ENCODE measurements around the gene TNFSF13B. TPM values are rescaled to one million over a fixed set of nuclear protein-coding genes. Genes with fewer than 3 reads are reported as not detected.

TNFSF13B gene
- total and polyA plus RNA-seq, 4 donors: 1.8 to 11.6 (median 4.6) TPM

GRCh38 chr13:108350579-108350978, 81.1 kb downstream of the TNFSF13B start:
- Histone ChIP-seq H3K9ac (ENCODE audit: low read depth in 1 of 2, low read length in 2 of 2) (no peak overlapping the region), H3K4me1 (ENCODE audit: control insufficient read depth in 4 of 4, insufficient read depth in 4 of 4, low read length in 3 of 4) (peaks cover 0 to 1% (median 0%) of the 10 kb centered on the region in 4 donors), H3K36me3 (ENCODE audit: control insufficient read depth in 4 of 4, insufficient read depth in 3 of 4, low read depth in 1 of 4, low read length in 3 of 4) (no peaks in the 10 kb centered on the region), H3K4me3 (ENCODE audit: low read depth in 1 of 3, low read length in 3 of 3) (no peak overlapping the region), H3K27me3 (ENCODE audit: control insufficient read depth in 4 of 4, insufficient read depth in 4 of 4, low read length in 3 of 4) (peaks cover 0 to 3% (median under 1%) of the 10 kb centered on the region in 4 donors), H3K9me3 (ENCODE audit: control insufficient read depth in 4 of 4, low read length in 3 of 4) (no peaks in the 10 kb centered on the region), H3K27ac (ENCODE audit: low read depth in 1 of 2, low read length in 2 of 2) (no peak overlapping the region)
- TF ChIP-seq RXRA (IDR thresholded peaks at IDR 0.05): no peak
- no peak for TF ChIP-seq MAX (IDR thresholded peaks at IDR 0.05)
- no peak for TF ChIP-seq GABPA (IDR thresholded peaks at IDR 0.05 in 1 of 2, conservative IDR thresholded peaks at IDR 0.05 in 1 of 2)
- no peak for TF ChIP-seq HNF4G (IDR thresholded peaks at IDR 0.05)
- no peak for TF ChIP-seq FOXA1 (IDR thresholded peaks at IDR 0.05)
- TF ChIP-seq REST (IDR thresholded peaks at IDR 0.05): no peak
- 85% methylated on average over 9 of the region's 9 CpGs for WGBS
- DNase-seq (ENCODE audit: low spot score): no peak

- Histone ChIP-seq H3K9me3 (ENCODE audit: control insufficient read depth in 4 of 4, low read length in 3 of 4) (no peaks in the 10 kb centered on the region), H3K4me3 (ENCODE audit: low read depth in 1 of 3, low read length in 3 of 3) (no peak overlapping the region), H3K9ac (ENCODE audit: low read depth in 1 of 2, low read length in 2 of 2) (no peak overlapping the region), H3K36me3 (ENCODE audit: control insufficient read depth in 4 of 4, insufficient read depth in 3 of 4, low read depth in 1 of 4, low read length in 3 of 4) (no peaks in the 10 kb centered on the region), H3K27me3 (ENCODE audit: control insufficient read depth in 4 of 4, insufficient read depth in 4 of 4, low read length in 3 of 4) (peaks cover 0 to 3% (median 0%) of the 10 kb centered on the region in 4 donors), H3K4me1 (ENCODE audit: control insufficient read depth in 4 of 4, insufficient read depth in 4 of 4, low read length in 3 of 4) (peaks cover 0 to 1% (median 0%) of the 10 kb centered on the region in 4 donors), H3K27ac (ENCODE audit: low read depth in 1 of 2, low read length in 2 of 2) (no peak overlapping the region)
- TF ChIP-seq FOXA1 (IDR thresholded peaks at IDR 0.05) (no peak), RAD21 (IDR thresholded peaks at IDR 0.05) (no peak), HNF4A (conservative IDR thresholded peaks at IDR 0.05) (no peak), TAF1 (conservative IDR thresholded peaks at IDR 0.05) (no peak), NR2F2 (IDR thresholded peaks at IDR 0.05) (no peak), YY1 (IDR thresholded peaks at IDR 0.05) (no peak), ATF3 (IDR thresholded peaks at IDR 0.05) (no peak), GABPA (IDR thresholded peaks at IDR 0.05 in 1 of 2, conservative IDR thresholded peaks at IDR 0.05 in 1 of 2) (no peak), REST (IDR thresholded peaks at IDR 0.05) (no peak), JUND (IDR thresholded peaks at IDR 0.05) (no peak)
- DNase-seq (ENCODE audit: low spot score): no peak
- 49% methylated on average over 3 of the region's 3 CpGs for WGBS
Measured at GRCh38 chr13:108352599-108352998, 83.1 kb downstream of the TNFSF13B start.

Measured in liver (tissue), 9 donors.